Motor neuron (in vitro differentiated cells): ENCODE data around the gene RAB3D. TPM values are rescaled to one million over a fixed set of nuclear protein-coding genes. Genes with fewer than 3 reads are reported as not detected.
A peak's percentile ranks its signal among the peaks of the same experiment; 100 is the strongest.
"Not testable (repeated sequence)": the region's sequence is repeated elsewhere in the genome, so short reads cannot be mapped to it uniquely, and the experiment has no call there.

Experiments used
- ATAC-seq, 8 experiments: fragments of 200-7000 bp; cut with Tn5 transposase; replicated peaks in 6 of 8; 2 replicates each; pipeline ENCODE4 v1.8.0; 2021; ENCODE audit warnings: mild to moderate bottlenecking in 8 of 8, moderate library complexity in 8 of 8
- H3K27ac ChIP-seq, 2 donors: fragments of 250-450 bp; sonication (Bioruptor Pico); 2 replicates each; pipeline ENCODE4 v1.9.0; 2021; ENCODE audit warnings: antibody characterized with exemption in 2 of 2, mild to moderate bottlenecking in 2 of 2, moderate library complexity in 1 of 2
- H3K4me1 ChIP-seq, 2 donors: fragments of 250-450 bp; sonication (Bioruptor Pico); replicated peaks in 1 of 2; 2 replicates each; pipeline ENCODE4 v1.6.1; 2021; ENCODE audit warnings: antibody characterized with exemption in 2 of 2, mild to moderate bottlenecking in 2 of 2, moderate library complexity in 1 of 2
- H3K4me3 ChIP-seq, 5 donors: fragments of 250-450 bp; sonication (Bioruptor Pico); 2 replicates each; pipeline ENCODE4 v1.9.0; 2021; ENCODE audit warnings: antibody characterized with exemption in 5 of 5, mild to moderate bottlenecking in 5 of 5, moderate library complexity in 4 of 5
- WGBS, 10 experiments: fragments of 450-650 bp; shearing (Covaris generic); methylation state at CpG; one replicate each; pipeline ENCODE4 v1.0.0; 2022; 5-methylcytosine and 5-hydroxymethylcytosine counted together
- in situ Hi-C, 9 experiments: fragments of 400-800 bp; cut with MboI; loops; one replicate each; pipeline ENCODE4 v1.15.0; 2021; ENCODE audit warnings: low sequenced_read_pairs in 9 of 9, low pct_unique_long_range_greater_than_20kb in 2 of 9; ENCODE audit not compliant: unreplicated experiment in 9 of 9
- total RNA-seq, 8 experiments: library from RNA; unstranded; fragments of 300-600 nt; gene quantifications; 2 replicates each; pipeline versions ENCODE4 v1.2.3 to v1.2.4, GENCODE V29; 2022

The RAB3D gene
- total RNA-seq, 8 experiments from 2014 or later = 7.6 to 21.6 (median 10.7) TPM

DNA sequence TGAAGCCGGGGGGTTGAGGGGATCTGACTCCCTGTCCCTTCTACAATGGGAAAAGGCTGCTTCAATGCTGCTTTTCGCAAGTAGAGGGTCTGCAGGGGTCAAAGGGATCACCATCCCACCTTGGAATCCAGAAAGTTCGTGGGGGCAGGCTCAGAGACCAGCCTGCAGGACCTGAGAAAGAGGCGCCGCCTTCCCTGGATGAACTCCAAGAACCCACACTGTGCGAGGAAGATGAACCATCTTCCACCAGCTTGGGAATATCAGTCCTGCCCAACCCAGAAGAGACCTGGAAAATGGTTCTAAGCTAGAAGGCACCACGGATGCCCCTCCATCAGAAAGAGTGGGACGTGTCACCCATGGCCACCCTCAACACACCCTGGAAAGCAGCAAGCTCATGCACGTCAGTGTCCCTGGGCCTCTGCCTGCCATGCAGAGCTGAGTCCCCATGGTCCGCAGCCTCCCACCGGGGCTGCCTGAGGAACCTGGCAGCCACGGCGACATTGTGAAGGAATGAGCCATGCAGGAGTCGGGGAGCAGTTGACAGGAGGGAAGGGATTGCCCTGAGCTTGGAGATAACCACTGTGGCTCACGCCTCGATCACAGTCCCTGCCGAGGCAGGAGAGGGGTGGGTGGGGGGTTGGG lies 14.6 kb downstream of the RAB3D start:
- ATAC-seq = peak in 2 of 8 experiments; percentile 6
- Histone ChIP-seq H3K4me3 (no peak overlapping the region), H3K4me1 (peaks cover 2 to 17% of the 10 kb centered on the region in 2 donors), H3K27ac (no peak overlapping the region)
- in situ Hi-C loops = no loop called here
- WGBS, 10 experiments = 17 to 88% (median 78%) methylated on average over 1 to 4 of the region's 17 CpGs; no CpG with 5 or more reads in 5 of the 10 experiments

DNA sequence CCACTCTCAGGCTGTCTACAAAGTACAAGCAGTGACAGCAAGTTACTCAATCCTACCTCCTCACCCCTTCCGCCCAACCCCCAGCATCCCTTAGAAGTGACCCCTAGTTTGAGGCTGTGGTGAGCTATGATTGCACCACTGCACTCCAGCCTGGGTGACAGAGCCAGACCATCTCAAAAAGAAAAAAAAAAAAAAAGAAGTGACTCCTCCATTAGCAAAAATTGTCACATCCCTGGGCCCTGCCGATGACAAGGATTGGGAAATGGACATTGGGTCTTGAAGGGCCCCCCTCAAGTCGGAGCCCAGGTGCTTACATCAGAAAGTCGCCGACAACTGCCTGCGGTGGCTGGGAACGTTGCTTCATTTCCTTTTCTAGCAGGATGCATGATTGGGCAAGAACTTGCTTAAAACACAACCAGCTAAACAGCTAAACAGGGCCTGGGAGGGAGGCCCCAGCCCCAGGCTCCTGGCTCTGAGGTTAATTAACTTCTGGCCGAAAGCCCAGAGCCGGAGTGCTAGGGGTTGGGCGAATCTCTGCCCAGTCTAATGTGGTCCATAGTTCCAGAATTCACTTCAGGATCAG lies 15.3 kb downstream of the RAB3D start:
- Histone ChIP-seq H3K4me1 (peaks cover 2 to 17% of the 10 kb centered on the region in 2 donors), H3K27ac (peak overlapping the region in 1 of 2 donors; percentile 35), H3K4me3 (no peak overlapping the region)
- 0 to 100% (median 42%) methylated on average over 1 to 6 of the region's 10 CpGs; no CpG with 5 or more reads in 1 of the 10 experiments for WGBS, 10 experiments
- in situ Hi-C loops = no loop called here
- ATAC-seq = peak; percentile 56 to 97 (median 88)

DNA sequence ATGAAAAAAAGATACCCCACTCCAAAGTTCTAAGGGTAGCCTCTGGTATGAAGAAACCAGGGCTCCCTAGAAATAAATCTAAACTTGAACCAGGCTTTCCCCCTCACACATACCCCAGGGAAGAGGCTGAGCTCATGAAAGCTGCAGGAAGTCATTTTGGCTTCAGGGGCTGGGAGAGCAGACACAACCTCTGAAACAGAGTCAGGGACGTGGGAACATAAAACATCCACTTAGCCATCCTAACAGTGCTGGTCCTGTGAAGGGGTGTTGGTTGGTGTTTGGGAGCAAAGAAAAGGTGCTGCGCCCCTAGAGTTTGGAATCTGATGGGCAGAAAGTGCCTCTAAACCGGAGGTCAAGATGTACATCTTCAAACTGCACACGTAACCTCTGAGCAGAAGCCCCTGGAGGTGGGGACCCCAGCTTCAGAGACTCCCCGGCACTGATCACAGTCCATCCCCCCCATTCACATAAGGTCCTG lies 15.8 kb downstream of the RAB3D start:
- H3K4me1 ChIP-seq = peaks cover 2 to 17% of the 10 kb centered on the region in 2 donors
- in situ Hi-C loops = no loop called here
- no peak overlapping the region for H3K4me3 ChIP-seq
- peak overlapping the region in 1 of 2 donors; percentile 35 for H3K27ac ChIP-seq
- ATAC-seq = no peak
- WGBS, 10 experiments = 40 to 100% (median 69%) methylated on average over 1 to 2 of the region's 5 CpGs; no CpG with 5 or more reads in 6 of the 10 experiments

DNA sequence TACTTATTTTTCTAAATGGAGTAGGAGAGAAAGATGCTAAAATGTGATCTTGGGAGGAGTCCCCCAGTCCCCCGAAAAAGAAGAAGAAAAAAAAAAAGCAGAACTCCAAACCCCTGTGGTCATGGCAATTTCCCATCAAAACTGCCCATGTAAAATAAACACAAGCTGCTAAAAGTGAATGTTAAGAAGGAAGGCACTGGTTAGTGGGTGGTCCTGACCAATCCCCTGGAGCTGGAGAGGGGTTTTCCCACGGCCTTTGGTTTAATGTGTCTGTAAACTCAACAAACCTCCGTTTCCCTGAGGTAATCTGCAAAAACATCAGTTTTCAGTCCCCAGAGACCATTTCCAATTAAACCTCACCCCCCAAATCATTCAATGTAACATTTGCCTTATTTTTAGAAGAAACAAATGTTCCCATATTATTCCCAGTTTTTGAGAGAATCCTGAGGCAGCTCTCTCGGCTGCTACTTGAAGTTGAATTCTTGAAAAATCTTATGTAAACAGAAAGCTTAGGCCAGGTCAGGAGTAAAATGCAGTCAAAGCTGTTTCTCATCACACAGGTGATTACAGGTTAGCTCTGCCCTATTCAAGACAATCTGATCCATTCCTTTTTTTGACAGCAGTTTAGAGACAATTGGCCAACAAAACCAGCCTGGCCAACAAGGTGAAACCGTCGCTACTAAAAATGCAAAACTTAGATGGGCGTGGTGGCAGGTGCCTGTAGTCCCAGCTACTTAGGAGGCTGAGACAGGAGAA lies 17.0 kb downstream of the RAB3D start:
- 23 to 90% (median 62%) methylated on average over 2 to 7 of the region's 7 CpGs; no CpG with 5 or more reads in 1 of the 10 experiments for WGBS, 10 experiments
- in situ Hi-C loops = no loop called here
- no peak for ATAC-seq
- Histone ChIP-seq H3K4me1 (peaks cover 2 to 17% of the 10 kb centered on the region in 2 donors), H3K4me3 (no peak overlapping the region), H3K27ac (no peak overlapping the region)

DNA sequence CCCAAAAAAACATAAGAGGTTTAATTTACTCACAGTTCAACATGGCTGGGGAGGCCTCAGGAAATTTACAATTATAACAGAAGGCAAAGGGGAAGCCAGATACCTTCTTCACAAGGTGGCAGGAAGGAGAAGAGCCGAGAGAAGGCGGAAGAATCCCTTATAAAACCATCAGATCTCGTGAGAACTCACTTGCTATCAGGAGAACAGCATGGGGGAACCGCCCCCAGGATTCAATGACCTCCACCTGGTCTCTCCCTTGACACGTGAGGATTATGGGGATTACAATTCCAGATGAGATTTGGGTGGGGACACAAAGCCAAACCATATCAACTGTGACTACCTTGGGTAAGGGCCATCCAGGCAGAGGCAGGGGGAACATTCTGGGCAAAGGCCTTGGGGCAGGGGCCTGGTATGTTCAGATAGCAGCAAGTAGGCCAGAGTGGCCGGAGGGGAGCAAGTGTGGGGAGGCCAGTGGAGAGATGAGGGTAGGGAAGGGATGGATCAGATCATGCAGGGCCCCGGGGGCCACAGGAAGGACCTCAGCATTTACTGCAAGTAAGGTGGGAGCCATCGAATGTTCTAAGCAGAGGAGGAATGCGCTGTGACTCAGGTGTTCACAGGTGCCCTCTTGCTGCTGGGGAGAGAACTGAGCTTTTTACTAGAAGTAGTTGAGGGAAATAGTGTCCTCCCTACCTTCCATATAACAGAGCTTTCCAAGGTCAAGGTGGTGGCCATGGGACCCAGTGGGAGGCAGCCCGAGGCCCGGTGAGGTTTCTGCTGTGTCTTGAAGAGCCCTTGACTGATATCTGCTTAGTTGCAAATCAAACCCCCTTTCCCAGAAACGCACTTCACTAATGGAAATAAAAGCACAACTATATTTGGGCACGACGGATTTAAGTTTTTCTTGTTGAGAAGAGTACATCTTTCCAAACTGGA lies 18.0 kb downstream of the RAB3D start:
- H3K4me1 ChIP-seq = peaks cover 2 to 17% of the 10 kb centered on the region in 2 donors
- no peak for ATAC-seq
- in situ Hi-C loops = no loop called here
- no peak overlapping the region for H3K27ac ChIP-seq
- H3K4me3 ChIP-seq = no peak overlapping the region
- WGBS, 10 experiments = 80 to 100% (median 88%) methylated on average over 2 to 9 of the region's 14 CpGs; no CpG with 5 or more reads in 1 of the 10 experiments

DNA sequence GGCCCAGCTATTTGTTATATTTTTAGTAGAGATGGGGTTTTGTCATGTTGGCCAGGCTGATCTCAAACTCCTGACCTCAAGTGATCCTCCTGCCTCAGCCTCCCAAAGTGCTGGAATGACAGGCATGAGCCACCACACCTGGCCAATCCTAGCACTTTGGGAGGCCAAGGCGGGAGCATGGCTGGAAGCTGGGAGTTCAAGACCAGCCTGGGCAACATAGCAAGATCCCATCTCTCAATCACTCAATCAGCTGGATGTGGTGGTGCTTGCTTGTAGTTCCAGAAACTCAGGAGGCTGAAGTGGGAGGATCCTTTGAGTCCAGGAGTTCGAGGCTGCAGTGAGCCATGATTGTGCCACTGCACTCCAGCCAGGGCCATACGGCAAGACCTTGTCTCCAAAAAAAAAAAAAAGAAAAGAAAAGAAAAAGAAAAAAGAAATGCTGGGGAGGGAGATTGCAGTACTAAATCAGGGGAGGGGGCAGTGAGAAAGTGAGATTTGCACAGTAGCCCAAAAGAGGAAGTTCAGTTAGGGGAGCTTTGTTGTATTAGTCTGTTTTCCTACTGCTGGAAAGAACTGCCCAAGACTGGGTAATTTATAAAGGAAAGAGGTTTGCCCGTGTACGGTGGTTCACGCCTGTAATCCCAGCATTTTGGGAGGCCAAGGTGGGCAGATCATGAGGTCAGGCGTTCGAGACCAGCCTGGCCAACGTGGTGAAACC lies 19.0 kb downstream of the RAB3D start:
- WGBS, 10 experiments = 69 to 100% (median 96%) methylated on average over 1 to 8 of the region's 9 CpGs
- ATAC-seq, H3K27ac ChIP-seq, H3K4me3 ChIP-seq, in situ Hi-C loops: not testable (repeated sequence)
- peaks cover 2 to 17% of the 10 kb centered on the region in 2 donors for H3K4me1 ChIP-seq

DNA sequence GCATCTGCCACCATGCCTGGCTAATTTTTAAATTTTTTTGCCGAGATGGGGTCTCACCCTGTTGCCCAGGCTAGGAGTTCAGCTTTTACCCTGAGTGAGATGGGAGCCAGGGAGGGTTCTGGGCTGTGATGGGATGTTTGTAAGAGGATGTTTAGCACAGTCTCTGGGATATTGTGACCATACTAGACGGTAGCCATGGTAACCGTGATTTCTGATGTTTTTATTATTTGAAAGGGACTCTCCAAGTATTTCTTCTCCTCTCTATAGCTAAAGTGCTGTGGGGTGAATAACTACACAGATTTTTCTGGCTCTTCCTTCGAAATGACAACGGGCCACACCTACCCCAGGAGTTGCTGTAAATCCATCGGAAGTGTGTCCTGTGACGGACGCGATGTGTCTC lies 33.1 kb downstream of the RAB3D start:
- Histone ChIP-seq H3K27ac (no peak overlapping the region), H3K4me1 (no peaks in the 10 kb centered on the region), H3K4me3 (no peak overlapping the region)
- in situ Hi-C loops = no loop called here
- WGBS, 10 experiments = 36 to 92% (median 68%) methylated on average over 2 to 8 of the region's 9 CpGs; no CpG with 5 or more reads in 4 of the 10 experiments
- no peak for ATAC-seq

DNA sequence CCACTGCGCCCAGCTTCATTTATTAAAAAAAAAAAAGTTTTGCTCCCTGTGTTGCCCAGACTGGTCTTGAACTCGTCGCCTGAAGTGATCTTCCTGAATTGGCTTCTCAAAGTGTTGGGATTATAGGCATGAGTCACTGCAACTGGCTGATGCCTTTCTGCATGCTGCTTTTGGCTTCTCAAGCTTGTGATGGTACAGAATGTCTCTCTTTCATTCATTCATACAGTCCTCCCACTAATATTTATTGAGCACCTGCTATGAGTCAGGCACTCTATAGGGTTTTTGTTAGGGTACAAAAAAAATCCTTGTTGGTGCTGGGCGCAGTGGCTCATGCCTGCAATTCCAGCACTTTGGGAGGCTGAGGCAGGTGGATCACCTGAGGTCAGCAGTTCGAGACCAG lies 34.5 kb downstream of the RAB3D start:
- ATAC-seq = no peak
- Histone ChIP-seq H3K4me1 (no peaks in the 10 kb centered on the region), H3K4me3 (no peak overlapping the region), H3K27ac (no peak overlapping the region)
- 73 to 100% (median 95%) methylated on average over 1 to 3 of the region's 5 CpGs; no CpG with 5 or more reads in 4 of the 10 experiments for WGBS, 10 experiments
- in situ Hi-C loops = no loop called here

DNA sequence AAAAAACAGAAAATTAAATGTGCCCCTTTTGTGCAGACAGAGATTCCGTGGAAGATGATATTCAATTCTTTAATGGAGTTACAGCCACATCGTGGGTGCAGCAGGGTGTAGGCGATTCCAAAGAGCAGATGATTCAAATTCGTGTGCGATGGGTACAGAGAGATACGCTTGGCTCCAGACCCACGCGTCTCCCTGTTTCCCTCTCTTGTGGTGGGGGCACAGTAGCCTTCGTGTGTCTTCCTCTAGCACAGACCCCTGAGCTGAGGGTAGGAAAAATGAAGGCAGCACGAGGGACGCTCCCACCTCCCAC lies 38.7 kb downstream of the RAB3D start:
- no peak overlapping the region for H3K4me3 ChIP-seq
- no peak for ATAC-seq
- H3K4me1 ChIP-seq = no peaks in the 10 kb centered on the region
- 10 to 100% (median 82%) methylated on average over 1 to 8 of the region's 11 CpGs; no CpG with 5 or more reads in 3 of the 10 experiments for WGBS, 10 experiments
- in situ Hi-C loops = no loop called here
- no peak overlapping the region for H3K27ac ChIP-seq

DNA sequence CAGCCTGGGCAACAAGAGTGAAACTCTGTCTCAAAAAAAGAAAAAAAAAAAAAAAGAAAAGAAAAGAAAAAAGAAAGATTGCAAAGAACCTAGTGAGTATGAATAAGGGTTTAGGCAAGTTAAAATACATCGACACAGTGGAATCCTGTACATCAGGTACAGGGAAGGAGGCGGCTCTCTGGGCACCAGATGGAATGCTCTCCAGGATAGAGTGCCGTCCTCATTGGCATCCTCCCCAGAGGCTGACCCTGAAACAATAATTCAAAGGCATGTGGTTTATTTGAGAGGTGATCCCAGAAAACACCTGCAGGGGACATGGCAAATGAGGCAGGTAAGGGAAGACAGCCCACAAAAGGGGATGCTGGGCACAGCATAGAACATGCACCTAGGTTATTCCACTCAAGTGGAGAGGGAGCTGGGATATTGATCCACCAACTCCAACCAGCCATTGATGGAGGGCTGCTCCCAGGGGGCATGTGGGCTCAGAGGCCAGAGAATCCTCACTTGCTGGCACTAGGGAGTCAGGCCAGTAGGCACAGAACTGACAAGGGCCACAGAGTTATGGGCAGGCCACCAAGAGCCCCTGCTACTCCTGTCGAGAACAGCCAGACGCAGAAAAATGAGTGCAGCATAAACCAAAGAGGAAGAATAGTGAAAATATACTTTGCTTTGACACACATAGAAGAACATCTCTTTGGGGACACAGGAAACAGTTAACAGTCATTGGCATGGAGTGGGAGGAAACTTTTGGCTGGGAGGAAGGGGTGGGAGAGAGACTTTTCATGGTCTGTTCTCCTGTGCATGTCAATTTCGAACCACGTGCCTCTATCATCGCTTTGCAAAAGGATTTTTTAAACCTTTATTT lies 39.3 kb downstream of the RAB3D start:
- Histone ChIP-seq H3K4me1 (no peaks in the 10 kb centered on the region), H3K4me3 (no peak overlapping the region), H3K27ac (no peak overlapping the region)
- ATAC-seq = no peak
- in situ Hi-C loops = loop anchor here in 3 of 9 experiments (25.0 kb wide), 1 partner anchor 187 kb away; the partner anchor contains the start of gene ELAVL3 (in 3 of the 3)
- 47 to 100% (median 91%) methylated on average over 2 to 8 of the region's 8 CpGs for WGBS, 10 experiments

DNA sequence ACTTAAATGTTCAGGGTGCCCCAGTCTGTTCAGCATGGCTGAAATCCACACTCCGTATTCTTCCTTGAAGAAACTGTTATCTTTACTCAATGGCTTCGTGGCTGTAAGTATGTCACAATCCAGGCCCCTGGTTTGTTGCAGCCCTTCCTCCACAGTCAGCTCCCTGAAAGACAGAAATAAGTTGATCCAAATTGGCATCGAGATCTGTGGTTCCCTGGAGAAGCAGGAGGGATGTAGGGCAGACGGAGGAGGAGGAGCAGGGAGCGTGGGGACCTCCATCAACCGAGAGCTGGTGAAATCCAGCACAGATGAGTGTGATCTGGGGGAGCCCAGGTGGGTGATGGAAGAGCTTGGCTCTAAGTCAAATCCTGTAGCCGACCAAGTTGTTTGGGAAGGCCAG lies 43.2 kb downstream of the RAB3D start:
- no peak for ATAC-seq
- Histone ChIP-seq H3K4me3 (no peak overlapping the region), H3K27ac (no peak overlapping the region), H3K4me1 (peaks cover 0 to 2% of the 10 kb centered on the region in 2 donors)
- WGBS, 10 experiments = 7 to 100% (median 60%) methylated on average over 1 to 5 of the region's 7 CpGs; no CpG with 5 or more reads in 1 of the 10 experiments
- in situ Hi-C loops = loop anchor here in 3 of 9 experiments (25.0 kb wide), 1 partner anchor 191 kb away; the partner anchor contains the start of gene ELAVL3 (in 3 of the 3)
